Fibroblast of skin of right biceps (primary cell): ENCODE measurements around the gene NDST1.
A peak's percentile ranks its signal among the peaks of the same experiment; 100 is the strongest.

Experiments
- DNase-seq: peaks from one replicate; pipeline ENCODE4 v3.0.0-alpha.2; 2013

The NDST1 gene

DNA sequence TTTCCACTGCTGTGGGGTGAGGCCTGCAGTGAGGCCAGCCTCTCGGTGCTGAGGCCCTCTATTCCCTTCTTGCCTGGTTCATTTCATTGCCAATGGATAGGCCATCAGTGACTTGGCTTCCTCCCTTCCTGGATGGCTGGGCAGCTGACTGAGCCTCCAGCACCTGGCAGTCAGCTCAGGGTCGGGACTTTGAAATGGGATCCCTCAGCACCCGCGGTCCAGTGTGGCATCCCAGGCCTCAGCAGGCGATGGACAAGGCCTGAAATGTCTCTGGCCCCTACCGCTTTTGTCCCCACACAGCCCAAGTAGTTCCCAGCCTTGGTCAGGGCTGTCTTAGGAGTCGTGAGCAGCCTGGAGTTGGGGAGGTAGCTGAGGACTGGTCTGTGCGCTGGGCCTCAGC, 17.2 kb downstream of the NDST1 start:
- DNase-seq = no peak

DNA sequence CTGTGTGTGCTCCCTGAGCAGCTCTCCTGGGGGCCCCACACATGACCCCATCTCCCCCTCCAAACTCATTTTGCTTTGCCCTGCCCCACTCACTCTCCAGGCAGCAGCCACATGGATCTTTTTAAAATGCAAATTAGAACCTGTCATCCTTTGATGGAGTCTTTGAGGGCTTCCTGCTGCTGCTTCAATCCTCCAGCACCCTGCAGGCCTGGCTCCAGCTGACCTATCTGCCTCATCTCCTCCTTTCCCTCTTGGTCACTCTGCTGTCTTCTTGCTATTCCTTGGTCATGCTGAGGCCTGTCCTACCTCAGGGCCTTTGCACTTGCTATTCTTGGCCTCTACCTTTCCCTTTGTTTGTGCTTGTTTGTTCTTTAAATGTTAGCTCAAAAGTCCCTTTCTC, 17.9 kb downstream of the NDST1 start:
- DNase-seq = no peak

DNA sequence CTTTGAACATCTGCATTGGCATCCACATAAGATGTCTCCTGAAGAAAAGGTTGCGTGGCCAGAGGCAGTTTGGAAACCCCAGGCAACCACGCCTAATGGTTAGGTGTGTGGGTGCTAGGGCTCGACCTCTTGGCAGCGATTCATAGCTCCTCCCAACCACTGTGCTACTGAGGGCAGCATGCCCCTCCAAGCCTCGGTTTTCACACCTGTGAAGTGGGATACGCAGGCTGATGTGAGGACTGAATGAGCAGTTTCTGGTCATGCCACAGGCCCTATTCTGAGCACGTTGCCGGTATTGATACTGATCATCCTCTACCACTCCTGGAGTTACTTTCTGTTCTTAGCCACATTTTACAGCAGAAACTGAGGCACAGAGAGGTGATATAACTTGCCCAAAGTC, 19.1 kb downstream of the NDST1 start:
- DNase-seq = no peak

DNA sequence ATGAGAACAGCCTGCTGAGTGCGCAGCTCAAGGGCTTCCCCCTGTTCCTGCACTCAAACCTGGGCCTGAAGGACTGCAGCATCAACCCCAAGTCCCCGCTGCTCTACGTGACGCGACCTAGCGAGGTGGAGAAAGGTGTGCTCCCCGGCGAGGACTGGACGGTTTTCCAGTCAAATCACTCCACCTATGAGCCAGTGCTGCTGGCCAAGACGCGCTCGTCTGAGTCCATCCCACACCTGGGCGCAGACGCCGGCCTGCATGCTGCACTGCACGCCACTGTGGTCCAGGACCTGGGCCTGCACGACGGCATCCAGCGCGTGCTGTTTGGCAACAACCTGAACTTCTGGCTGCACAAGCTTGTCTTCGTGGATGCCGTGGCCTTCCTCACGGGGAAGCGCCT, 19.9 kb downstream of the NDST1 start:
- no peak for DNase-seq

- no peak for DNase-seq
Observed at GRCh38 chr5:150528924-150529546, 21.1 kb downstream of the NDST1 start.

GRCh38 chr5:150529555-150529954, 21.6 kb downstream of the NDST1 start:
- no peak for DNase-seq

- DNase-seq = no peak
Observed at GRCh38 chr5:150530423-150530822, 22.5 kb downstream of the NDST1 start.

DNA sequence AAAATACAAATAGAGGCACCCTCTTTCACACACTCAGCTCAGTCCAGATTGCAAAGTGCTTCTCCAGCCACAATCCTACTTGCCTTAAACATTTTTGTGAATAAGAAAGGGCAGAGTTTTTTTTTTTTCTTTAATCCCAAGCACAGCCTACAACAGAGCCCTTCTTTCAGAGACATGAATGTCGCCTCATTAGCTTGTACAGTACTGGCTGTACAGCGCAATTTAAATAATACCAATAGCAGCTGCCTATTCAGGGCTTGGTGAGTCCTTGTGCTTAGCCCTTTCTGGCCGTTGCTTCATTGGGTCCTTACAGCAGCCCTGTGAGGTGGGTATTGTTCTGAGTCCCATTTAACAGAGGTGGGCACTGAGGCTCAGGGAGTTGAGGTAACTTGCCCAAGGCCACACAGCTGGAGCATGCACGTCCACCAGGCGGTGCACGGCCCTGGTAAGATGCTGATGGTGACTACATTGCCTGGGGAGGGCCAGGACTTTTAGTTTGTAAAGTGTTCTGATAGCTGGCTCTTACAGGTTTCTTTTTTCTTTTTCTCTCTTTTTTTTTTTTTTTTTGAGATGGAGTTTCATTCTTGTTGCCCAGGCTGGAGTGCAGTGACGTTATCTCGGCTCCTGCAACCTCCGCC, 23.1 kb downstream of the NDST1 start:
- DNase-seq = no peak

GRCh38 chr5:150531686-150532085, 23.8 kb downstream of the NDST1 start:
- no peak for DNase-seq

DNA sequence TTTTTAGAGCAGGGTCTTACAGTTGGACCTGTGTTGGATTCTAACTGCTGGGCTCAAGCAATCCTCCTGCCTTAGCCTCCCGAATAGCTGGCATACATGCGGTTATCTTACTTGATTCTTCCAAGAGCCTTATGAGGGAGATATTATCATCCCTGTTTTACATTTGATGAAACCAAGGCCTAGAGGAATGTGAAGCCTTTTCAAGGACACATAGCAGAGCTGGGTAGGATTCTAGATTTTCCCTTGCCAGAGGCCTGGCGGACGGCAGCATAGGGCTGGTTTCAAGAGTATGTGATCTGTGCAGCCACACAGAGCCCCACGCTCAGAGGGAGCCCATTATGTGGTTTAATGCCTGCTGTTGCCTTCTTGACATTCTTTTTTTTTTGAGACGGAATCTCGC, 24.2 kb downstream of the NDST1 start:
- DNase-seq = no peak

DNA sequence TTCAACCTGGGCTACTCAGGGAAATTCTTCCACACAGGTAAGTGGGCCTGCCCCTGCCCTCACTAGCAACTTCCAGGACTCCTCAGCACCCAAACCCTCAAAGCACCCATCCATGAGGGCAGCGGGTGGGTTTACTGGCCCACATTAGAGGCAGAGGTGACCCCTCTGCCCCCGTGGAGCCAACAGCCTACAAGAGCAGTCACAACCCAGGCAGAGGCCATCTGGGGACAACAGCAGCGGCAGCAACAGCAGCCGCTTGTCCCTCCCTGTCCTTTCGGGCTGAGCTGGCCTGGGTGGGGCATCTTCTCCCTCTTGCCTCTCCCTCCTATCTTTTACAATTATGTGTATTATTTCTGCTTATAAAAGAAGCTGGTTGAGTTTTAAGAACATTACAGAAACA, 25.1 kb downstream of the NDST1 start:
- no peak for DNase-seq

DNA sequence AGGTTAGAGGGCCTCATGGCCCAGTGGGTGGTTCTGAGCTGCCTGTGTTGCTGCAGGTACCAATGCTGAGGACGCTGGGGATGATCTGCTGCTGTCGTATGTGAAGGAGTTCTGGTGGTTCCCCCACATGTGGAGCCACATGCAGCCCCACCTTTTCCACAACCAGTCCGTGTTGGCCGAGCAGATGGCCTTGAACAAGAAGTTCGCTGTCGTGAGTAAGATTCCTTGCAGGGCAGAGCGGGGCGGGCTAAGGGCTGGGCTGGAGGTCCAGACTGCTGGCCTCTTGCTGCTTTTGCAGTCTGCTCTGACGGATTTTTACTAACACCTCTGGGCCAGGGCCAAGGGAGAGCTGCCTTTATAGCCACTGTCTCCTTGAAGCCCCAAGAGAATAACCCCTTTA, 26.9 kb downstream of the NDST1 start:
- no peak for DNase-seq

DNA sequence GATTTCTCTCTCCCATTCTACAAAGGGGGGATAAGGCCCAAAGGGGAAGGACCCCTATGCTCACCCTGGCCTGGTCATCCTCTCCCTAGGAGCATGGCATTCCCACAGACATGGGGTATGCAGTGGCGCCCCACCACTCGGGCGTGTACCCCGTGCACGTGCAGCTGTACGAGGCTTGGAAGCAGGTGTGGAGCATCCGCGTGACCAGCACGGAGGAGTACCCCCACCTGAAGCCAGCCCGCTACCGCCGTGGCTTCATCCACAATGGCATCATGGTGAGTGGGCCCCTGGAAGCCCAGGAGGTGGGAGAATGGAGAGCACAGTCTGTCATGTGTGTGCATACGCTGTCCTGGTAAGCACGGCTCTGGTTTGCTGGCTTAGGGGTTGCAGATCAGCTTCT, 27.7 kb downstream of the NDST1 start:
- DNase-seq = no peak

- DNase-seq = peak; percentile 59
Observed at GRCh38 chr5:150538007-150538917, 30.3 kb downstream of the NDST1 start.

DNA sequence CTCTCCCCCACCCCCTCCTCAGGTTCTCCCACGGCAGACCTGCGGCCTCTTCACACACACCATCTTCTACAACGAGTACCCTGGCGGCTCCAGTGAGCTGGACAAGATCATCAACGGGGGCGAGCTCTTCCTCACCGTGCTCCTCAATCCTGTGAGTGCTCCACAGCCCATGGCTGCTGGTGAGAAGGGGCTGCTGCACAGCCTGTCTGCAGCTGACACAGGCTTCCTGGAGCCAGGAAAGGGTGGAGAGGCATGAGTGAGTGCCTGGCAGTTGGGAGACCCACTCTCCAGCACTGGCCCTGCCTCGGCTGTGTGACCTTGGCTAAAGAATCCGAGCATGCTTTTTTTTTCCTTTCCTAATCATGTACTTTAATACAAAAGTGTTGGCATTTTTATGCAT, 31.3 kb downstream of the NDST1 start:
- no peak for DNase-seq

DNA sequence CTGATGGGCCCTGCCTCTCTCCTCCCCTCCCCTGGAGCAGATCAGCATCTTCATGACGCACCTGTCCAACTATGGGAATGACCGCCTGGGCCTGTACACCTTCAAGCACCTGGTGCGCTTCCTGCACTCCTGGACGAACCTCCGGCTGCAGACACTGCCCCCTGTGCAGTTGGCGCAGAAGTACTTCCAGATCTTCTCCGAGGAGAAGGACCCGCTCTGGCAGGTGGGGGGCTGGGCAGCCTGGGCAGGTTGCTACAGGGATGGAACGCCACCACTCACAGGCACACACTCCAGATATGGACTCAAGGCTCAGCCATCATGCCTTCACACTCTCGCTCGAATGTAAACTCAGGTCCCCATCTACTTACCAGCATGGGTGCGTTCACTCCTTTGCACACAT, 32.1 kb downstream of the NDST1 start:
- no peak for DNase-seq

- DNase-seq = peak; percentile 92
Observed at GRCh38 chr5:150540615-150541396, 32.9 kb downstream of the NDST1 start.

- DNase-seq = no peak
Observed at GRCh38 chr5:150541397-150541675, 33.4 kb downstream of the NDST1 start.

GRCh38 chr5:150541895-150542294, 34.0 kb downstream of the NDST1 start:
- DNase-seq = no peak

DNA sequence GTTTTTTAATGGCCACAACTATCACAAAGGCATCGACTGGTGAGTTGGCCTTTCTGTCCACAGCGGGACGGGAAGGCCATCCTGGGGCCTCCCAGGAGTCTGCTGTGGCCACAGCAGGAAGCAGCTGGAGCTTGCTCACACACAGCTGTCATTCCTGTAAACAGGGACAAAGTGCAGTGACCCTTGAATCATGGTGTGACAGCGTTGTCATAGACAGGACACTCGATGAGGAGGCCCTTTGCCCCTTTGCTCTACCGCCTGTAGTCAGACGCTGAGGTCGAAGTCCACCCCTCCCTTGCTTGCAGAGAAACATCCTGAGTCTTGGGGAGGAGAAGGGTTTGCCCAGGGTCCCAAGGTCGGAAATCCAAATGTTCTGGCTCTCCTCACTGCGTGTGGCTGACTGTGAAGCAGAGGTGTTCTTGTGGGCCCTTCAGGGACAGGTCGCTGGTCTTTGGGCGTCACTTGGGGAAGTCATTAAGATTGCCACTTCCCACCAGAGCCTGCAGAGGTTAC, 35.1 kb downstream of the NDST1 start:
- DNase-seq = no peak

GRCh38 chr5:150544611-150545219, 36.8 kb downstream of the NDST1 start:
- peak; percentile 67 for DNase-seq

DNA sequence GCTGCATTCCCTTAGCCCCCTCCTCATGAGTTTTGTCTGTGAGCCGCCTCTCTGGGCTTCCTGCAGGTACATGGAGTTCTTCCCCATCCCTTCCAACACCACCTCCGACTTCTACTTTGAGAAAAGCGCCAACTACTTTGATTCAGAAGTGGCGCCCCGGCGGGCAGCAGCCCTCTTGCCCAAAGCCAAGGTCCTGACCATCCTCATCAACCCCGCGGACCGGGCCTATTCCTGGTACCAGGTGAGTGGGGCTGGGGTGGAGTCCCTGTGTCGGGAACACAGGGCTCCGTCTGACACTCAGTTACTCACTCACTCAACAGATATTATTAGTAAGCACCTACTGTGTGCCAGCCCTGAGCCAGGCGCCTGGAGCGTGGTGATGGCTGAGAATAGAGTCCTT, 37.3 kb downstream of the NDST1 start:
- DNase-seq = no peak

GRCh38 chr5:150548123-150548522, 40.2 kb downstream of the NDST1 start:
- no peak for DNase-seq
